NT2/D1 (cell line): ENCODE measurements around the gene PDK4.

ENCODE experiments used
- DNase-seq: peaks from one replicate; pipeline ENCODE4 v3.0.0-alpha.2; 2011; ENCODE audit warnings: low read depth, low spot score
- H3K27me3 ChIP-seq: 2 replicates; pipeline ENCODE4 v1.6.0; 2011; ENCODE audit warnings: mild to moderate bottlenecking; ENCODE audit not compliant: insufficient read length, insufficient read depth
- H3K36me3 ChIP-seq: 2 replicates; pipeline ENCODE4 v1.6.1; 2011; ENCODE audit warnings: mild to moderate bottlenecking, low read length, mixed read lengths; ENCODE audit not compliant: insufficient read depth, insufficient read length
- H3K4me1 ChIP-seq: 2 replicates; pipeline ENCODE4 v1.5.1; 2011; ENCODE audit not compliant: insufficient read depth, insufficient read length
- H3K4me3 ChIP-seq: 2 replicates; pipeline ENCODE4 v1.5.1; 2011; ENCODE audit warnings: low read depth; ENCODE audit not compliant: insufficient read length
- H3K9ac ChIP-seq: 2 replicates; pipeline ENCODE4 v1.6.0; 2011; ENCODE audit warnings: low read depth; ENCODE audit not compliant: insufficient read length
- H3K9me3 ChIP-seq: 2 replicates; pipeline ENCODE4 v1.5.1; 2011; ENCODE audit warnings: mild to moderate bottlenecking, low read length; ENCODE audit not compliant: insufficient read depth
- SUZ12 ChIP-seq: IDR thresholded peaks from 2 replicates; pipeline ENCODE4 v1.6.1; 2011; ENCODE audit not compliant: insufficient read length, insufficient read depth; ENCODE audit errors: extremely low read depth
- YY1 ChIP-seq: IDR thresholded peaks from 2 replicates; pipeline ENCODE4 v1.6.1; 2011; ENCODE audit not compliant: insufficient read length, insufficient read depth
- ZNF274 ChIP-seq: IDR thresholded peaks from 2 replicates; pipeline ENCODE4 v1.6.1; 2011; ENCODE audit warnings: mild to moderate bottlenecking, low read depth, low read length

Gene PDK4

GRCh38 chr7:95547361-95548348, 48.7 kb downstream of the PDK4 start:
- Histone ChIP-seq H3K9me3 (no peaks in the 10 kb centered on the region), H3K4me3 (no peak overlapping the region), H3K27me3 (no peaks in the 10 kb centered on the region), H3K36me3 (no peaks in the 10 kb centered on the region), H3K4me1 (no peaks in the 10 kb centered on the region), H3K9ac (no peak overlapping the region)
- no peak for DNase-seq
- TF ChIP-seq ZNF274: no peak

GRCh38 chr7:95546647-95547046, 49.7 kb downstream of the PDK4 start:
- Histone ChIP-seq H3K9ac (no peak overlapping the region), H3K36me3 (no peaks in the 10 kb centered on the region), H3K27me3 (no peaks in the 10 kb centered on the region), H3K4me1 (no peaks in the 10 kb centered on the region), H3K4me3 (no peak overlapping the region), H3K9me3 (no peaks in the 10 kb centered on the region)
- no peak for TF ChIP-seq ZNF274
- TF ChIP-seq YY1: no peak
- TF ChIP-seq SUZ12: no peak
- no peak for DNase-seq

GRCh38 chr7:95545673-95546072, 50.6 kb downstream of the PDK4 start:
- Histone ChIP-seq H3K27me3 (no peaks in the 10 kb centered on the region), H3K4me1 (no peaks in the 10 kb centered on the region), H3K4me3 (no peak overlapping the region), H3K9me3 (no peaks in the 10 kb centered on the region), H3K9ac (no peak overlapping the region), H3K36me3 (no peaks in the 10 kb centered on the region)
- DNase-seq: no peak
- no peak for TF ChIP-seq ZNF274
- TF ChIP-seq SUZ12: no peak
- no peak for TF ChIP-seq YY1

GRCh38 chr7:95545007-95545615, 51.2 kb downstream of the PDK4 start:
- DNase-seq: no peak
- Histone ChIP-seq H3K27me3 (no peaks in the 10 kb centered on the region), H3K4me1 (no peaks in the 10 kb centered on the region), H3K9ac (no peak overlapping the region), H3K36me3 (no peaks in the 10 kb centered on the region), H3K4me3 (no peak overlapping the region), H3K9me3 (no peaks in the 10 kb centered on the region)
- TF ChIP-seq SUZ12 (no peak), ZNF274 (no peak), YY1 (no peak)

GRCh38 chr7:95544171-95544570, 52.1 kb downstream of the PDK4 start:
- no peak for DNase-seq
- Histone ChIP-seq H3K36me3 (no peaks in the 10 kb centered on the region), H3K27me3 (no peaks in the 10 kb centered on the region), H3K4me3 (no peak overlapping the region), H3K4me1 (no peaks in the 10 kb centered on the region), H3K9me3 (no peaks in the 10 kb centered on the region), H3K9ac (no peak overlapping the region)
- TF ChIP-seq YY1 (no peak), ZNF274 (no peak), SUZ12 (no peak)

DNA sequence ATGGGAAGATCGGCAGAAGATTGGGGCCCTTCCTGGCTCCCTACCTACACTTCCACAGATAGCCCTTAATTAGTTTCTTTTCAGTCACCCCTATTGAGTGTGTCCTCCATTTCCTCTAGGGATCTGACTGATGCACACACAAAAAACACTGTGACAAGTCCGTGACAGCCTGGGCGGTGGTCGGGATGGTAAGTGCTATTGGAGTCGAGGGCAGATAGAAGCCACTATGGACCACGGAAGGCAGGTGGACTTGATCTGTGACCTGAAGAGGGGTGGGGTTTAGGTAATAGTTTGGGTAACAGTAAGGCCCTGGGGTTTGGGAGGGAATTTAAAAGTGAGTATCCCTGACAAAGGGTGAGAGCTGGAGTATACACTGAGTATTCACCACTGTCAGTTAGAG, 53.0 kb downstream of the PDK4 start:
- Histone ChIP-seq H3K27me3 (no peaks in the 10 kb centered on the region), H3K4me3 (no peak overlapping the region), H3K9me3 (no peaks in the 10 kb centered on the region), H3K4me1 (no peaks in the 10 kb centered on the region), H3K36me3 (no peaks in the 10 kb centered on the region), H3K9ac (no peak overlapping the region)
- TF ChIP-seq ZNF274 (no peak), YY1 (no peak), SUZ12 (no peak)
- DNase-seq: no peak

GRCh38 chr7:95540366-95540765, 56.0 kb downstream of the PDK4 start:
- Histone ChIP-seq H3K4me1 (no peaks in the 10 kb centered on the region), H3K36me3 (no peaks in the 10 kb centered on the region), H3K9me3 (no peaks in the 10 kb centered on the region), H3K27me3 (no peaks in the 10 kb centered on the region), H3K4me3 (no peak overlapping the region), H3K9ac (no peak overlapping the region)
- DNase-seq: no peak
- TF ChIP-seq SUZ12 (no peak), ZNF274 (no peak), YY1 (no peak)
